Neuronal stem cell (in vitro differentiated cells): ENCODE data around the gene SKIL.
"Not testable (repeated sequence)": the region's sequence is repeated elsewhere in the genome, so short reads cannot be mapped to it uniquely, and the experiment has no call there.

ENCODE experiments used
- DNase-seq: peaks from one replicate; pipeline ENCODE4 v3.0.0-alpha.2; 2013; ENCODE audit warnings: low spot score
- H2AFZ ChIP-seq: one replicate; pipeline ENCODE4 v1.6.1; 2013; ENCODE audit warnings: mild to moderate bottlenecking, low read length, inconsistent platforms
- H2AK5ac ChIP-seq: 2 replicates; pipeline ENCODE4 v1.6.1; 2013; ENCODE audit warnings: low read depth, mild to moderate bottlenecking, inconsistent platforms, low read length, moderate library complexity, mixed read lengths
- H2BK120ac ChIP-seq: 2 replicates; pipeline ENCODE4 v1.6.1; 2013; ENCODE audit warnings: low read depth, mild to moderate bottlenecking, inconsistent platforms, low read length, moderate library complexity, mixed read lengths
- H2BK12ac ChIP-seq: one replicate; pipeline ENCODE4 v1.6.1; 2013; ENCODE audit warnings: low read length, inconsistent platforms
- H2BK15ac ChIP-seq: 2 replicates; pipeline ENCODE4 v1.6.1; 2013; ENCODE audit warnings: mild to moderate bottlenecking, low read length, inconsistent platforms, mixed read lengths
- H2BK5ac ChIP-seq: one replicate; pipeline ENCODE4 v1.6.1; 2013; ENCODE audit warnings: inconsistent platforms, mild to moderate bottlenecking, low read length, moderate library complexity
- H3K14ac ChIP-seq: one replicate; pipeline ENCODE4 v1.6.1; 2013; ENCODE audit warnings: low read length, inconsistent platforms
- H3K18ac ChIP-seq: 2 replicates; pipeline ENCODE4 v1.6.1; 2013; ENCODE audit warnings: low read length, inconsistent platforms
- H3K23ac ChIP-seq: 2 replicates; pipeline ENCODE4 v1.6.1; 2013; ENCODE audit warnings: low read depth, mild to moderate bottlenecking, mixed read lengths, low read length, inconsistent platforms; ENCODE audit not compliant: poor library complexity
- H3K27ac ChIP-seq: replicated peaks from 3 replicates; pipeline ENCODE4 v1.5.1; 2013; ENCODE audit warnings: low read length, inconsistent platforms
- H3K27me3 ChIP-seq, 3 experiments: 2 replicates each; pipeline ENCODE4 v1.6.1; 2013; ENCODE audit warnings: low read length in 3 of 3, mild to moderate bottlenecking in 2 of 3, inconsistent platforms in 1 of 3, low read depth in 1 of 3, mixed read lengths in 1 of 3, moderate library complexity in 1 of 3; ENCODE audit not compliant: control insufficient read depth in 3 of 3, insufficient read depth in 3 of 3
- H3K36me3 ChIP-seq, 2 donors: replicated peaks in 1 of 2; 2 replicates each; pipeline ENCODE4 v1.6.1; 2013; ENCODE audit warnings: low read length in 2 of 2; ENCODE audit not compliant: control insufficient read depth in 2 of 2, insufficient read depth in 2 of 2
- H3K4ac ChIP-seq: 2 replicates; pipeline ENCODE4 v1.6.1; 2013; ENCODE audit warnings: inconsistent platforms, mild to moderate bottlenecking, low read length, moderate library complexity
- H3K4me1 ChIP-seq, 2 donors: 1 replicate in 1 of 2; 2 replicates in 1 of 2; pipeline ENCODE4 v1.6.1; 2013; ENCODE audit warnings: low read length in 2 of 2, low read depth in 1 of 2; ENCODE audit not compliant: control insufficient read depth in 2 of 2, insufficient read depth in 1 of 2
- H3K4me2 ChIP-seq: one replicate; pipeline ENCODE4 v1.6.1; 2013; ENCODE audit warnings: mild to moderate bottlenecking, low read length, inconsistent platforms; ENCODE audit not compliant: insufficient read depth, poor library complexity, severe bottlenecking
- H3K4me3 ChIP-seq, 2 donors: 2 replicates each; pipeline ENCODE4 v1.5.1; 2013; ENCODE audit warnings: low read length in 2 of 2, mild to moderate bottlenecking in 2 of 2, inconsistent platforms in 1 of 2, moderate library complexity in 1 of 2
- H3K79me1 ChIP-seq: one replicate; pipeline ENCODE4 v1.6.1; 2013; ENCODE audit warnings: low read depth, mild to moderate bottlenecking, inconsistent platforms, low read length, moderate library complexity
- H3K9ac ChIP-seq: one replicate; pipeline ENCODE4 v1.6.1; 2013; ENCODE audit warnings: mild to moderate bottlenecking, low read depth, low read length, inconsistent platforms; ENCODE audit not compliant: poor library complexity
- H3K9me3 ChIP-seq, 2 donors: replicated peaks in 1 of 2; 2 replicates each; pipeline versions ENCODE3 to v1.6.1; 2013; ENCODE audit warnings: low read length in 2 of 2, mild to moderate bottlenecking in 2 of 2, inconsistent platforms in 1 of 2, low read depth in 1 of 2, mixed read lengths in 1 of 2, moderate library complexity in 1 of 2; ENCODE audit not compliant: control insufficient read depth in 2 of 2, insufficient read depth in 1 of 2
- H4K8ac ChIP-seq: one replicate; pipeline ENCODE4 v1.6.1; 2013; ENCODE audit warnings: low read depth, mild to moderate bottlenecking, inconsistent platforms, low read length, moderate library complexity
- H4K91ac ChIP-seq: one replicate; pipeline ENCODE4 v1.6.1; 2013; ENCODE audit warnings: low read length, low read depth, mild to moderate bottlenecking, inconsistent platforms; ENCODE audit not compliant: poor library complexity
- WGBS, 2 donors: extraction: QIAGEN DNeasy Blood & Tissue Kit; methylation state at CpG; one replicate each; pipeline ENCODE4 v1.1.7; 2013; ENCODE audit warnings: missing lambda C conversion rate in 2 of 2, mixed read lengths in 1 of 2; ENCODE audit not compliant: insufficient read length in 2 of 2, insufficient replicate concordance in 1 of 2; ENCODE audit errors: extremely low coverage in 2 of 2; 5-methylcytosine and 5-hydroxymethylcytosine counted together

Gene SKIL

DNA sequence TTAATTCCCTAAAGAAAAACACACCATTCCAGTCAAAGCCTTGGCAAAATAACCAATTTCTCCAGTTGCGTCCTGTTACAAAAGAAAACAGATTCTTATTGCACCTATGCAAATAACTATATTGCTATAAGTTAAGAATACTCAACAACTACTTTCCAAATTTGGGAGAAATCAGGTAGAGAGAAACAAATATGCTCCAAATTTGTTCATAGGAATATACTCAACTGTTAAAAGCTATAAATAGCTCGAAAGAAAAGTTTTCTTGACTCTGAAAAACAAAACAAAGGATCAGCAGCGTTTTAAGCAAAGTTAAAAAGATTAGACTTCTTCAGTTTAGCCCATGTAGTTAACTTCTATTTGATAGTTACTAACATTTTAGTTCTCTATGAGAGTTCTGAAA, 20.1 kb upstream of the SKIL start:
- Histone ChIP-seq H3K4me2 (no peak overlapping the region), H3K4me3 (no peak overlapping the region), H2AK5ac (no peak overlapping the region), H3K18ac (no peak overlapping the region), H2AFZ (no peak overlapping the region), H2BK12ac (no peak overlapping the region), H4K8ac (no peak overlapping the region), H3K4me1 (no peaks in the 10 kb centered on the region), H2BK15ac (no peak overlapping the region), H3K4ac (no peak overlapping the region), H3K9ac (no peak overlapping the region), H3K9me3 (peaks cover 2 to 20% of the 10 kb centered on the region in 2 donors), H3K23ac (no peak overlapping the region), H4K91ac (no peak overlapping the region), H3K27ac (no peak overlapping the region), H3K36me3 (no peaks in the 10 kb centered on the region), H2BK5ac (no peak overlapping the region), H2BK120ac (no peak overlapping the region), H3K27me3 (no peaks in the 10 kb centered on the region), H3K14ac (no peak overlapping the region), H3K79me1 (no peaks in the 10 kb centered on the region)
- no CpG with 5 or more reads among the region's 3 CpGs for WGBS, 2 donors
- DNase-seq: no peak

DNA sequence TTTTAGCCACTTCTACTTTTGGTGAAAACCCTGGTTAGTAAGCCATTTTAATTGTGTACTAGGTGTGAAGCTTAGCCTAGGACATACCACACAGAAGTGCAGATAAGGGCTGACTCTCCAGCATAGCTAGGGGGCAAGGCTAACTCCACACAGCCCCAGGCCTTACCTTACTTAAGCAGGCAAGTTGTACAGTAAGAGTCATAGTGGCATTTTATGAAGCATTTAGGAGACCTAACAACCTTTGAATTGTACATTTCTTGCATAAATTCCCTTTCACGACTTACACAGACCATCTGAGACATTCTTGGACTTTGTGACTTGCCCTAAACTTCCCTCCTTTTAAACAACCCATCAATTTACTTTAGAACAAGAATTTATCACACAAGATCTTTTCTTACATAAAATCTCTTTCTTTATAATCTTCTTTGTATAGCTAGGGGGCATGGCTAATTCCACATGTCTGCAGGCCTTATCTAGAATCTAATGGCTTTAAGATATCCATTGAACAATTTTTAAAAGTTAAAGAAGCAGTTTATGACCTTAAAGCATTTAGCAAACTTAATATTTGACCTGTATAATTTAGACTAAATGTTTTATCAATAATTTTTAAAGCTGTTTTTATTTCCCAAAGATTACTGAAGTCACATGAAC, 18.7 kb upstream of the SKIL start:
- Histone ChIP-seq H3K4ac (no peak overlapping the region), H3K9ac (no peak overlapping the region), H3K9me3 (peaks cover 2 to 17% of the 10 kb centered on the region in 2 donors), H2BK5ac (no peak overlapping the region), H4K8ac (no peak overlapping the region), H3K27me3 (no peaks in the 10 kb centered on the region), H3K4me1 (no peaks in the 10 kb centered on the region), H3K14ac (no peak overlapping the region), H3K4me3 (no peak overlapping the region), H3K23ac (no peak overlapping the region), H3K27ac (no peak overlapping the region), H4K91ac (no peak overlapping the region), H3K36me3 (no peaks in the 10 kb centered on the region), H3K79me1 (no peaks in the 10 kb centered on the region), H3K4me2 (no peak overlapping the region), H2BK15ac (no peak overlapping the region), H2AK5ac (no peak overlapping the region), H3K18ac (no peak overlapping the region), H2BK12ac (no peak overlapping the region), H2BK120ac (no peak overlapping the region), H2AFZ (no peak overlapping the region)
- WGBS, 2 donors: no CpG with 5 or more reads among the region's 1 CpG
- DNase-seq: no peak

DNA sequence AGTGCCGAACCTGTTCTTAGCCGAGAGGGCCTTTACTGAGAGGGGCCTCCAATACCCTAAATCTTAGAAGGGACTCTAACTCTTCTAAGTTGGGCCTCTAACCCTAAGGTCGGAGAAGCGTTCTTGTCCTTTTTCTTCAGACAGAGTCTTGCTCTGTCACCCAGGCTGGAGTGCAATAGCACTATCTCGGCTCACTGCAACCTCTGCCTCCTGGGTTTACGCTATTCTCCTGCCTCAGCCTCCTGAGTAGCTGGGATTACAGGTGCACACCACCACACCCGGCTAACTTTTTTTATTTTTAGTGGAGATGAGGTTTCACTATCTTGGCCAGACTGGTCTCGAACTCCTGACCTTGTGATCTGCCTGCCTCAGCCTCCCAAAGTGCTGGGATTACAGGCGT, 15.2 kb upstream of the SKIL start:
- not testable (repeated sequence) for H4K8ac ChIP-seq, H2BK15ac ChIP-seq, H4K91ac ChIP-seq, H3K14ac ChIP-seq, H3K4ac ChIP-seq, H2BK12ac ChIP-seq, H3K36me3 ChIP-seq, H3K4me1 ChIP-seq, H3K4me3 ChIP-seq, H3K27me3 ChIP-seq, H3K27ac ChIP-seq, H3K4me2 ChIP-seq, H3K23ac ChIP-seq, H3K18ac ChIP-seq, H2AFZ ChIP-seq, H2BK5ac ChIP-seq, DNase-seq, H2BK120ac ChIP-seq, H2AK5ac ChIP-seq, H3K9ac ChIP-seq, H3K79me1 ChIP-seq
- peaks cover 2 to 17% of the 10 kb centered on the region in 2 donors for H3K9me3 ChIP-seq
- no CpG with 5 or more reads among the region's 9 CpGs for WGBS, 2 donors

DNA sequence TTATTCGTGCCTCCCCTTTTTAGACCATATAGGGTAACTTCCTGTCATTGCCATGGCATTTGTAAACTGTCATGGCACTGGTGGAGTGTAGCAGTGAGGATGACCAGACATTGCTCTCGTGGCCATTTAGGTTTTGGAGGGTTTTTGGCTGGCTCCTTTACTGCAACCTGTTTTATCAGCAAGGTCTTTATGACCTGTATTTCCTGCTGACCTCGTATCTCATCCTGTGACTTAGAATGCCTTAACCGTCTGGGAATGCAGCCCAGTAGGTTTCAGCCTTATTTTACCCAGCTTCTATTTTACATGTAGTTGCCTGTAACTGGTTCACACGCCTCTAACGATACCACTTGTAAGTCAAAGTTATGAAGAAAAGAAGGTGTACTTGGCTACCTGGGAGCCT, 13.7 kb upstream of the SKIL start:
- H3K23ac ChIP-seq, H2AK5ac ChIP-seq, H3K14ac ChIP-seq, H3K79me1 ChIP-seq, H3K9ac ChIP-seq, H2BK15ac ChIP-seq, H4K91ac ChIP-seq, H2BK5ac ChIP-seq, H2BK12ac ChIP-seq, H3K4me3 ChIP-seq, H2AFZ ChIP-seq, DNase-seq, H4K8ac ChIP-seq, H3K27ac ChIP-seq, H3K4me2 ChIP-seq, H3K4me1 ChIP-seq, H3K36me3 ChIP-seq, H3K18ac ChIP-seq, H3K4ac ChIP-seq, H2BK120ac ChIP-seq, H3K27me3 ChIP-seq, H3K9me3 ChIP-seq: not testable (repeated sequence)
- WGBS, 2 donors: no CpG with 5 or more reads among the region's 6 CpGs
